ENCODE measurements around the gene SPOCD1. TPM values are rescaled to one million over a fixed set of nuclear protein-coding genes. Genes with fewer than 3 reads are reported as not detected.

SPOCD1 gene
- polyA plus RNA-seq, 1 experiment = 78.8 TPM

DNA sequence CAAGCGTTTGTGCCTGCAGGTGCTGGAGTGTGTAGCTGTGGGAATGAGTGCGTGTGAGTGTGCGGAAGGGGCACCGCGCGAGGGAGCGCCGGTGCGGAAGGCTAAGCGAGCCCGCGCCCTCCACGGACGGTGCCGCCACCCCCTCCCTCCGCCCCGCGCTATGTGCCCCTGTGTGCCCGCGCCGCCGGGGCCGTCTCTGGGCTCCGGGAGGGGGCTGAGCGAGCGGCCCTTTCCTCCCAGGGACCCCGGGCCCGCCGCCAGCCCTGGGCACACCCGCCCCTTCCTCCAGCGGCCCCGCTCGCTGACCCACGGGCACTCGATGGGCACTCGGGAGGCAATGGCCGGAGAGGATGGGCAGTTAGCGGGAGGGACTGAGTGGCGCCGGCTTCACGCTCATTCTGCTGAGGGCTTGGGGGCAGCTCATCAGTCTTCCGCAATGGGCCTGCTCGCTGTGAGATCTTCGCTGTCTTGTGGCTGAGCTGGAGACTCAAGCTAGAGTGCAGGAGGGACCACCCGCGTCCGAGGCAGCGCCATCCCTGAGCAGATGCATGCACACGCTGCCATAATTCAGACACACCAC, 43.1 kb downstream of the SPOCD1 start:
- TF ChIP-seq, protein P1, sequence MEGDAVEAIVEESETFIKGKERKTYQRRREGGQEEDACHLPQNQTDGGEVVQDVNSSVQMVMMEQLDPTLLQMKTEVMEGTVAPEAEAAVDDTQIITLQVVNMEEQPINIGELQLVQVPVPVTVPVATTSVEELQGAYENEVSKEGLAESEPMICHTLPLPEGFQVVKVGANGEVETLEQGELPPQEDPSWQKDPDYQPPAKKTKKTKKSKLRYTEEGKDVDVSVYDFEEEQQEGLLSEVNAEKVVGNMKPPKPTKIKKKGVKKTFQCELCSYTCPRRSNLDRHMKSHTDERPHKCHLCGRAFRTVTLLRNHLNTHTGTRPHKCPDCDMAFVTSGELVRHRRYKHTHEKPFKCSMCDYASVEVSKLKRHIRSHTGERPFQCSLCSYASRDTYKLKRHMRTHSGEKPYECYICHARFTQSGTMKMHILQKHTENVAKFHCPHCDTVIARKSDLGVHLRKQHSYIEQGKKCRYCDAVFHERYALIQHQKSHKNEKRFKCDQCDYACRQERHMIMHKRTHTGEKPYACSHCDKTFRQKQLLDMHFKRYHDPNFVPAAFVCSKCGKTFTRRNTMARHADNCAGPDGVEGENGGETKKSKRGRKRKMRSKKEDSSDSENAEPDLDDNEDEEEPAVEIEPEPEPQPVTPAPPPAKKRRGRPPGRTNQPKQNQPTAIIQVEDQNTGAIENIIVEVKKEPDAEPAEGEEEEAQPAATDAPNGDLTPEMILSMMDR (IDR thresholded peaks at IDR 0.05; ENCODE audit: low read depth, low read length) = no peak
- POLR2A ChIA-PET = no interaction called here
- Histone ChIP-seq H3K27me3 (ENCODE audit: control insufficient read depth, insufficient read depth, low read length) (peaks cover 50% of the 10 kb centered on the region), H3K27ac (ENCODE audit: low read depth, low read length) (no peak overlapping the region), H3K4me3 (ENCODE audit: low read depth, low read length) (peak overlapping the region; percentile 31; the same call in 1 of the 2 replicates), H3K9me3 (ENCODE audit: control insufficient read depth, insufficient read depth, low read length) (no peaks in the 10 kb centered on the region; the same call in 1 of the 2 replicates)
- no peak for DNase-seq (ENCODE audit: low read depth, low spot score)
- CTCF ChIA-PET = interaction anchor here (0.5 to 1.6 kb wide), 3 partner anchors 11 to 441 kb away, joined by 3 to 5 read pairs (median 4); no protein-coding TSS in a partner anchor

DNA sequence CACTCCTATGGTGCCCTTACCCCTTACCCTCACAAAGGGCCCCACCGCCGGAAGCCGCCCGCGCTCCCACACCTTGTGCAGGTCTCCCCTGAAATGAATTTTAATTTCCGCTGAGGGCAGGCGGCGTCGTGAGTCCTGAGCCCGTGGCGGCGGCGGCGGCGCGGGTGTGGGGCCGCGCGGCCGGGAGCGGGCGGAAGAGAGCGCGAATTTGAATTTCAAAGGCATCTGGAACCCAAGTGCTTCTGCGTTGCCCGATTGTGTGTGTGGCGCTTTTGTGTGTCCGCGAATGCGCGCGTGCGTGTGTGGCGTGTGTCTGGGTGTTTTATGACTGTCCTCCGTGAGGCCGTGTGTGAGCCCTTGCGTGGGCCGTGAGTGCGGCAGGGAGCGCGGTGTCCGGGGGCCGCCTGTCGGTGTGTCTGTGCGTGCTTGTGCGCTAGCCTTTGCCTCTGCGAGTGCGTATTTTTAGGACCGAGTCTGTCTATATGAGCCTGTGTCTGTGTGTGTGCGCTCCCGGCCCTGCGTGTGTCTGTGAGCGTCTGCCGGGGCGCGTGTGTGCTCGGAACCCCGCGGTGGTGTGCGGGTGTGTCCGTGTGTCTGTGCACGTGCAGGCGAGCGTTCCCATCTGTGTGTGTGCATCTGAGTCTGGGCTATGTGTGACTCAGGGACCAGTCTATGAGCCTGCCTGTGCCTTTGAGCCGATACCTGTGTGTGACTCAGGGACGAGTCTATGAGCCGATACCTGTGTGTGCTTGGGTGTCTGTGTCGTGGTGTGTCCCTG, 43.7 kb downstream of the SPOCD1 start:
- Histone ChIP-seq H3K27me3 (ENCODE audit: control insufficient read depth, insufficient read depth, low read length) (peaks cover 50% of the 10 kb centered on the region), H3K9me3 (ENCODE audit: control insufficient read depth, insufficient read depth, low read length) (no peaks in the 10 kb centered on the region; the same call in 1 of the 2 replicates), H3K27ac (ENCODE audit: low read depth, low read length) (no peak overlapping the region), H3K4me3 (ENCODE audit: low read depth, low read length) (peak overlapping the region; percentile 31)
- DNase-seq (ENCODE audit: low read depth, low spot score) = no peak
- ChIA-PET POLR2A (no interaction called here), CTCF (interaction anchor here (0.5 kb wide), 1 partner anchor 442 kb away, joined by 4 read pairs; no protein-coding TSS in a partner anchor)
- TF ChIP-seq, protein P1 (IDR thresholded peaks at IDR 0.05; ENCODE audit: low read depth, low read length) = peak; percentile 25

DNA sequence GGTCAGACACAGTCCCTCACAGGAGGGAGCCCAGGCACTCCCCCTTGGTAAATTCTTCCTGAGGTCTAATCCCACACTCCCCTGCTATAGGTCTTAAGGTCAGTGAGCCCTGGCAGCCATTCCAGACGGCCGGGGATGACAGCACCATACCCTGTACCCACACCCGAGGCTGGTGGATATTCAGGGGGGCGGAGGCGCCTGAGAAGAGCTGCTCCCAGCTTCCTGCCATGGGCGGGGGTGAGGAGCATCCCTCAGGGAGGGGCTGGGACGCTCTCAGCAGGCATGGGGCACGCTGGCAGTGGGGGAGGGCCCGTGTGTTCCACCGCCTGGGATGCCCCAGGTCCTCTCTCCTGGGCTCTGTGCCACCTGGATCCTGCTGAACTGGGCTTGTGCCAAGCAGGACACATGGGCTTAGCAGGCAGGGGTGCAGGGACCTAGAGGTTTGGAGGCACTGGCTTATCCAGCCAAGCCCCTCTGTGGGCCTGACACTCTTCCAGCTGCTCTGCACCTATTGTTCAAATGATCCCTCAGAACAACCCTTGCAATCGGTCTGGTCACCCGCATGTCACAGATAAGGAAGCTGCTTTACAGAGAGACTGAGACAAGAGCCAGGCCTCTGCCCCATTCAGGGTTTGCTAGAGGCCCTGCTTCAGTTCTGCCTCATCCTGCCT, 46.0 kb downstream of the SPOCD1 start:
- H3K27ac ChIP-seq (ENCODE audit: low read depth, low read length) = no peak overlapping the region
- TF ChIP-seq, protein P1 (IDR thresholded peaks at IDR 0.05; ENCODE audit: low read depth, low read length) = no peak
- DNase-seq (ENCODE audit: low read depth, low spot score) = no peak
- H3K4me3 ChIP-seq (ENCODE audit: low read depth, low read length) = no peak overlapping the region
- POLR2A ChIA-PET = no interaction called here
- CTCF ChIA-PET = interaction anchor here (0.9 kb wide), 1 partner anchor 20 kb away, joined by 3 read pairs; no protein-coding TSS in a partner anchor
- no peaks in the 10 kb centered on the region; the same call in 1 of the 2 replicates for H3K9me3 ChIP-seq (ENCODE audit: control insufficient read depth, insufficient read depth, low read length)
- peaks cover 42% of the 10 kb centered on the region for H3K27me3 ChIP-seq (ENCODE audit: control insufficient read depth, insufficient read depth, low read length)

DNA sequence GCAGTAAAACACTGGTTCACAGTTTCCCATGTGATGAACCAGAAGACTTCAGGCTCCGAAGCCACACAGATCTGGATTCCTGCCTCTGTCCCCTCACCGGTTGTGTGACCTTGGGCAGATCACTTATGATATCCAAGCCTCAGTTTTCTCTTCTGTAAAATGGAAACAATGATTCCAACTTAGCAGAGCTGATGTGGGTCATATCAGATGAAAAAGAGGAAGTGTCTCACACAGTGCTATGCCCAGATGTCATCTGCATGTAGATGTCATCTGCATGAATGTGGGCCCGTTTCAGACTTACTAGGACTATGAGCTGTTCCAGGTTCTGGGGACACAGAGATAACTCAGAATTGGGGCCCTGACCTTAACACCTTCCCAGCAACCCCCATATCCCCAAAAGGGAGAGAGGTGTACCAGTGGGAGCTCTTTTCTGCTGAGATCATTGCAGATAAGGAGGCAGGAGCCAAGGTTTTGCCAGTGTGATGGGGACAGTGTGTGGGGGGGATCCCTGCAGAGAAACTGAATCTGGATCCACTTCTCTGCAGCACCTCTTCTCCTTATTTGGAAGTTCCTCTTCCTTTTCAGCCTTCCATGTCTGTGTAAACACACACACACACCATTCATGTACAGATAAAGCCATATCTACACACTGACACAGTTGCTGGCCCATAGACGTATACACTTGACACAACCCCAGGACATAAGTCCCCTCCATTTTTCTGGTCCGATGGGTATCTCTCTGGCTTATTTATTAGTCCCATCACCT, 46.7 kb downstream of the SPOCD1 start:
- TF ChIP-seq, protein P1 (IDR thresholded peaks at IDR 0.05; ENCODE audit: low read depth, low read length) = no peak
- no peak overlapping the region for H3K27ac ChIP-seq (ENCODE audit: low read depth, low read length)
- H3K4me3 ChIP-seq (ENCODE audit: low read depth, low read length) = no peak overlapping the region
- POLR2A ChIA-PET = no interaction called here
- H3K9me3 ChIP-seq (ENCODE audit: control insufficient read depth, insufficient read depth, low read length) = no peaks in the 10 kb centered on the region; the same call in 1 of the 2 replicates
- peaks cover 35% of the 10 kb centered on the region for H3K27me3 ChIP-seq (ENCODE audit: control insufficient read depth, insufficient read depth, low read length)
- no peak for DNase-seq (ENCODE audit: low read depth, low spot score)
- CTCF ChIA-PET = interaction anchor here (0.9 kb wide), 1 partner anchor 20 kb away, joined by 3 read pairs; no protein-coding TSS in a partner anchor

Data from AG04450 (cell line).